GM21360 (cell line): Measurements from ENCODE around the gene STXBP5.

ENCODE experiments used
- ATAC-seq: cut with Tn5 transposase; IDR thresholded peaks from one replicate; pipeline ENCODE4 v1.9.1; 2021; ENCODE audit warnings: mild to moderate bottlenecking, moderate library complexity; ENCODE audit not compliant: unreplicated experiment

STXBP5 gene

GRCh38 chr6:147209762-147210449 is 5.7 kb downstream of the STXBP5 start:
- no peak for ATAC-seq

- ATAC-seq, result no peak
Observed at GRCh38 chr6:147211349-147211748, 7.1 kb downstream of the STXBP5 start.

DNA sequence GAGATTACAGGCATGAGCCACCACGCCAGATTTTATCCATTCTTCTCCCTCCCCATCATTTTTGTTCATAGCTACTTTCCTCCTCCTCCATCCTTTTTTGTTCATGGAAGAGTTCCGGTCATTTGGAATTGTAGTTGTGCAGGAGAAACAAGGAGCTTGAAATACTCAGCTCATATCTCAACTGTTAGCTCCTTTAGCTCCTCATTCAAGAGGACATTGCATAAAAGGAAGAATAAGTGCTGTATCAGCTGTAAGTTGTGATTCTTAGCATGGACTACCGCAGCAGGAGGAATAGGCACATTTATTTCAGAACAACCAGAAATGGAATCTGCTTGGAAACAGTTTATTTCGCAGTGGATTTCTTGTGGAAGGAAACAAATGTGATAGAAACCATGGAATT is 7.6 kb downstream of the STXBP5 start:
- ATAC-seq, result no peak

GRCh38 chr6:147212622-147213021 is 8.4 kb downstream of the STXBP5 start:
- ATAC-seq, result no peak

- ATAC-seq, result no peak
Observed at GRCh38 chr6:147213772-147214171, 9.6 kb downstream of the STXBP5 start.

DNA sequence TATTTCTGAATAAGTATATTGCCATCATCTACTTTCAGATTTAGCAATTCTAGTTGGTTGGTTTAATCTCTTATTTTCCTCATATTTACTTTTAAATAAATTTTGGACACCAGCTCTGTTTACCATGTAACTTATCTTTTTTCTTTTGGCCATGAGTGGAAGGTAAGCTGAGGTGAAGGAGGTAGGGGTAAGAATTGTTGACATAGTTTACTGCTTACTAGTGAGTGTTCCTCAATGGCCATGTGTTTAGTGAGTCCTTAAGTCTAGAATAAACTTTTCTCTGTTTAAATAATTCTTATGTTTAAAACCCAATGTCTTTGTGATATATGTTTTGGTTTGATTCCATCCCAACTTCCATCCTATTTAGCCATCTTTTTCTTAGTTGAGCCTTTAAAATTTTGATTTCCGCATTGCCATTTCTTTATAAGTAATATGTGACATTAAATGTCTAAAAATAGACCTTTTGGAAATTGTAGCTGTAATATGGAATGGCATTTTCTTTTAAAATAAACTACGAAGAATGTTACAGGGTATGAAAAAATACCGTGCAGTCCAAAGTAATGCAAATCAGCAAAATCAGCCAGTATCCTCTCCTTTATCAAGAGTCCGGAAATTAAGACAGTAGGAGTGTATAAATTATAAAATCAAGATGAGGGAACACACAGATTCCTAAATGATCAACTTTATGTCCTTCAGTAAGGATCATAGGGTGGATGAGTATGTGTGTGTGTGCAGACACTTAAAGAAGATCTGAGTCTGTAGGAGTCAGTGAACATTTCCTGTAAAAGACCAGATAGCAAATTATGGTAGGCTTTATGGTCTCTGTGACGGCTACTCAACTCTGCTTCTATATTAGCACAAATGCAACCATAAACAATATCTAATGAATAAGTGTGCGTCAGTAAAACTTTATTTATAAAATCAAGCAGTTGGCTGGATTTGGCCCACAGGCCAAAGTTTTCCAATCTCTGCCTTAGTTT is 10.3 kb downstream of the STXBP5 start:
- no peak for ATAC-seq

DNA sequence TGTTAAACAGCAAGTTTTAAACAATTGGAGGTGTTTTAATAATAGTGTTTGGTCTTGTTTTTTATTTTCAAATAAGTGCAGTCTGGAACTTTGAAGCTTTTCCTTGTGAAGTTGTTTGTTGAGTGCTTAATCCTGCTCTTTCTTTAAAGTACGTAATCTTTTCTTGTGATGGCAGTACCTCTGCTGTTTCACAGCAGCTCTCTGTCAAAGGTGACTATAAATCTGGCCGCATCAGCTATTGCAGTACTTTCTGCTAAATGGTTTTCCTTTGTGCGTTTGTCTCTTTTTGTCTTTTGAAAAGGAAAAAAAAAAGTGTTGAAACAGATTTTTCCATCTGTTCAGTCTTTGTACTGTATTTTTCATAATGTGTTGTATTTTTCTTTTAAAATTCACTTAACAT is 12.7 kb downstream of the STXBP5 start:
- no peak for ATAC-seq

DNA sequence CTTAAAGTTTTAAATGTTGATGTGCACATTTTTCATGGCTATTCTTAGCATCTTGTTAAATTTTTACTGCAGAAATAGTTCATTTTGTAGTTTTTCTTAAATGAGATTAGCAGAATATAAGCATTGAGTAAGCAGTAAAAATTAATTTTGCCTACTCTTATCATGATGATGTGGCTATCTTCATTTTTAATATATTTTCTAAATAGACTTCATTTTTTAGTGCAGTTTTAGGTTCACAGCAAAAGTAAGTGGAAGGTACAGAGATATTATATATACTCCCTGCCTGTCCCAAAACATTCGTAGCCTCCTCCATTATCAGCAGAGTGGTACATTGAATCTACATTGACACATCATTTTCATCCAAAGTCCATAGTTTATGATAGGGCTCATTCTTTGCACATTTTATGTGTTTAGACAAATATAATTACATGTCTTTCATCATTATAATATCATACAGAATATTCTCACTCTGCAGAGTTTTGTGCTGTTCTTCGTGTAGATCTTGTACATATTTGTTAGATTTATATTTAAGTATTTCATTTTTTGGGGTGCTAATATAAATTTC is 13.7 kb downstream of the STXBP5 start:
- ATAC-seq, result no peak

GRCh38 chr6:147218797-147219196 is 14.6 kb downstream of the STXBP5 start:
- ATAC-seq, result no peak

- no peak for ATAC-seq
Observed at GRCh38 chr6:147219463-147219862, 15.2 kb downstream of the STXBP5 start.

DNA sequence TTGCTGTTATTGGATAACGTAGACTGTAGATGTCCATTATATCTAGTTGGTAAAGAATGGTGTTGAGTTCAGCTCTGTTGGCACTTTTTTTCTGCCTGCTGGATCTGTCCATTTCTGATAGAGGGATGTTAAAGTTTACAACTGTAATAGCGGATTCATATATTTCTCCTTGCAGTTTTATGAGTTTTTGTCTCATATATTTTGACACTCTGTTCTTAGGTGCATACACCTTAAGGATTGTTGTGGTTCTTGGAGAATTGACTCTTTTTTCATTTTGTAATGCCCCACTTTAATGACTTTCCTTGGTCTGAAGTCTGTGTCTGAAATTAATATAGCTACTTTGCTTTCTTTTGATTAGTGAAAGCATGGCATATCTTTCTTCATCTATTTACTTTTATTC is 16.1 kb downstream of the STXBP5 start:
- no peak for ATAC-seq

- no peak for ATAC-seq
Observed at GRCh38 chr6:147221739-147222138, 17.5 kb downstream of the STXBP5 start.

DNA sequence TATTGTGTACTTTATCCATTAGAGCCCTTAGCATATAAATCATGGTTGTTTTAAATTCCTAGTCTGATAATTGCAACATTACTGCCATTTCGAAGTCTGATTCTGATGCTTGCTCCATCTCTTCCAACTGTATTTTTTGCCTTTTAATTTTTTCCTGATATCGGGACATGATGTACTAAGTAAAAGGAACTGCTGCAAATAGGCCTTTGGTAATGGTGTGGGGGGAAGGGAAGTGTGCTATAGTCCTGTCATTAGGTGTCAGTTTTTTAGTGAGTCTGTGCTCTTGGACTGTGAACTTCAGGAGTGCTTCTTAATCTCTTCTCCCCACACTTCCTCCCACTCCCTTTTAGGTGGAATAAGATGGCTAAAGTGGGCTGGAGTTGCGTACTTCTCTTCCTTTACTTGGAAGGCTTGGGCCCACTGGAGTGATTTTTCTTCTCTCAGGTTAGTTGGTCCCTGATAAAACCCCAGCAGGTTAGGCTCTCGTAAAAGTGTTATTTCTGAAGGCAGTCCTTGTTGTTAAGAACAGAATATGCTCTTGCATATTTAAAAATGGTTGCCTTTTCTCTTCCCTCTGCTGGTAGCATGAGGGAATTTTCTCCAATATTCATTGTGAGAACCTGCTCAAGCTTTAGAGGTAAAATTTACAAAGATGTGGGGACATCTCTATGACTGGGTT is 18.1 kb downstream of the STXBP5 start:
- no peak for ATAC-seq

GRCh38 chr6:147223736-147224135 is 19.5 kb downstream of the STXBP5 start:
- no peak for ATAC-seq

DNA sequence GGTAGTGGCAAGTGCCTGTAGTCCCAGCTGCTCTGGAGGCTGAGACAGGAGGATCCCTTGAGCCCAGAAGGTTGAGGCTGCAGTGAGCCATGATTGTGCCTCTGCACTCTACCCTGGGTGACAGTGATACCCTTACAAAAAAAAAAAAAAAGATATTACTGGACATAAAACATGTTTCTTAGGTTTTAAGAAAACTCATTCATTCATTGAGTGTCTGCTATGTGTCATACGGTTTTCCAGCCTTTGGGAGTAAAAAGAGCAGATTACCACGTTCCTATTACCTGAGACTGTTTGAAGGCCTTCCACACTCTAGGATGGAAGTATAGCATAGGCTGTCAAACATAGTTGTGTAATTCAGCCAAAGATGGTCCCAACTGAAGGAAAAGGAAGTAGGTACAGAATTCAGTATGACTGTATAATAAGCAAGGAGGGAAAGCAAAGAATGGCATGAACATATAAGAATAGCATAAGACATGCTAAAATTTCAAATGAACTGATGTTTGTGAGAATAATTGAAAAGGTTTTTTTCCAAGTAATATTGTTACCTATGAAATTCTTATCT is 22.0 kb downstream of the STXBP5 start:
- ATAC-seq, result no peak

GRCh38 chr6:147226877-147227276 is 22.7 kb downstream of the STXBP5 start:
- no peak for ATAC-seq

DNA sequence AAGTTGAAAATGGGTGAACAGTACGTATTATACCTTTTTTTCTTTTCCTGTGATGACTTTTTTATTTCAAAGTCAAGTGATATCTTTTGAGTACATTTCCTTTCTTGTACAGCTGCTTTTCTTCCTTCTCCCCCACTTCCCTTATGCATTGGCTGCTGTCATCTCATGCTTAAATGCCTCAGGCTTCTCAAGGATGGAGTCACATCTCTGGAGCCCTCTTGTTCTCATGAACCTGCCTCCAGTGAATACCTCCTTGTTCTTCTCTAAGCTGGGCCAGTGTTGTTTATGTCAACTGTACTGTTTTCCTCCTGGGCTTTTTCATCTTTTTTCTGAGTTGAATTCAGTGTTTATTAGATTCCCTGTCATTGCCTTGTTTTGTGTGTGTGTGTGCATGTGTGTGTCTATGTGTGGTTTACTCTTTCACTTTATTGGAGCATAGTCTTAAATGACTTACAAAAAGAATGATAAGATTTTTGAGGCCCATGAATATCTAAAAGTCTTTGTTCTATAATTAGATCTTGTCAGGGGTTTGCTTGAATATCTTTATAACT is 23.6 kb downstream of the STXBP5 start:
- ATAC-seq, result no peak

DNA sequence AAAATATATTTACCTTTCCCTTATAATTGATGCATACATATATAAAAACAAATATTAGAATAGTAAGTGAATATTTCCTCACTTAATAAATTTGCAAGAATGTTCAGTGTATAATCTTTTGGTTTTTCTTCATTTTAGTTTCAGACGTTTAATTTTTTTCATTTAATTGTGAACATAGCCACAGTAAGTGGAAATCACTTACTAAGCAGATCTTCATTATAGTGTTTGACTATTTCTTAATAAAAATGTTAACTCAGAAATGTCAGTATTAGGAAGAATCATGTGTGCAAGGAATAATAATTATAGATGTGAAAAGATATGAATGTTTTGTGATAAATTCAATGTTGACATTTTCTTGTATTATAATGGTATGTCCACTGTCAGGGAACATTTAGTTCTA is 27.4 kb downstream of the STXBP5 start:
- ATAC-seq, result no peak

- ATAC-seq, result no peak
Observed at GRCh38 chr6:147234685-147235084, 30.5 kb downstream of the STXBP5 start.

GRCh38 chr6:147238164-147238563 is 33.9 kb downstream of the STXBP5 start:
- ATAC-seq, result no peak

GRCh38 chr6:147238906-147239305 is 34.7 kb downstream of the STXBP5 start:
- ATAC-seq, result no peak
